ENCODE data around the gene KRT7.
"Not testable (repeated sequence)": the region's sequence is repeated elsewhere in the genome, so short reads cannot be mapped to it uniquely, and the experiment has no call there.

Gene KRT7

GRCh38 chr12:52243856-52244614 lies 11.0 kb downstream of the KRT7 start:
- peak; percentile 68 for DNase-seq (ENCODE audit: low spot score)

GRCh38 chr12:52244615-52244994 lies 11.6 kb downstream of the KRT7 start:
- no peak for DNase-seq (ENCODE audit: low spot score)

GRCh38 chr12:52245259-52245961 lies 12.4 kb downstream of the KRT7 start:
- no peak for DNase-seq (ENCODE audit: low spot score)

GRCh38 chr12:52245962-52246569 lies 13.0 kb downstream of the KRT7 start:
- DNase-seq (ENCODE audit: low spot score), result no peak

- DNase-seq (ENCODE audit: low spot score), result no peak
These were observed 13.9 kb downstream of the KRT7 start for GRCh38 chr12:52246720-52247621.

- DNase-seq (ENCODE audit: low spot score), result no peak
These were observed 14.8 kb downstream of the KRT7 start for GRCh38 chr12:52247622-52248540.

GRCh38 chr12:52248541-52249461 lies 15.8 kb downstream of the KRT7 start:
- DNase-seq (ENCODE audit: low spot score), result no peak

- DNase-seq (ENCODE audit: low spot score), result no peak
These were observed 16.5 kb downstream of the KRT7 start for GRCh38 chr12:52249511-52250047.

GRCh38 chr12:52250048-52250990 lies 17.3 kb downstream of the KRT7 start:
- DNase-seq (ENCODE audit: low spot score), result no peak

GRCh38 chr12:52251367-52252051 lies 18.5 kb downstream of the KRT7 start:
- peak; percentile 22 for DNase-seq (ENCODE audit: low spot score)

- DNase-seq (ENCODE audit: low spot score), result not testable (repeated sequence)
These were observed 19.2 kb downstream of the KRT7 start for GRCh38 chr12:52252175-52252615.

- no peak for DNase-seq (ENCODE audit: low spot score)
These were observed 19.8 kb downstream of the KRT7 start for GRCh38 chr12:52252728-52253343.

GRCh38 chr12:52253391-52254179 lies 20.5 kb downstream of the KRT7 start:
- DNase-seq (ENCODE audit: low spot score), result no peak

- DNase-seq (ENCODE audit: low spot score), result no peak
These were observed 21.3 kb downstream of the KRT7 start for GRCh38 chr12:52254180-52254964.

- no peak for DNase-seq (ENCODE audit: low spot score)
These were observed 22.1 kb downstream of the KRT7 start for GRCh38 chr12:52254965-52255751.
